Progenitor cell of endocrine pancreas (in vitro differentiated cells): ENCODE measurements around the gene TNIP1. TPM values are rescaled to one million over a fixed set of nuclear protein-coding genes. Genes with fewer than 3 reads are reported as not detected.

ENCODE experiments used
- DNase-seq: peaks from one replicate; pipeline ENCODE4 v3.0.0; 2021; ENCODE audit warnings: low spot score; ENCODE audit not compliant: unreplicated experiment
- H3K27ac Mint-ChIP-seq: 2 replicates; pipeline ENCODE4 v1.8.0; 2021; ENCODE audit warnings: mild to moderate bottlenecking, moderate library complexity, mixed read lengths
- H3K27me3 Mint-ChIP-seq: 2 replicates; pipeline ENCODE4 v1.8.0; 2021; ENCODE audit warnings: mixed read lengths
- H3K36me3 Mint-ChIP-seq: 2 replicates; pipeline ENCODE4 v1.8.0; 2022; ENCODE audit warnings: mixed read lengths; ENCODE audit not compliant: insufficient read depth
- H3K4me1 Mint-ChIP-seq: 2 replicates; pipeline ENCODE4 v1.8.0; 2021; ENCODE audit warnings: low read depth, mixed read lengths
- H3K4me3 Mint-ChIP-seq: 2 replicates; pipeline ENCODE4 v1.8.0; 2021; ENCODE audit warnings: low read depth, mild to moderate bottlenecking, moderate library complexity, mixed read lengths
- H3K9me3 Mint-ChIP-seq: 2 replicates; pipeline ENCODE4 v1.8.0; 2021; ENCODE audit warnings: low read depth, mixed read lengths
- CTCF ChIP-seq: fragments of 200-600 bp; sonication (generic); IDR thresholded peaks from one replicate; pipeline ENCODE4 v1.5.0; 2021; ENCODE audit warnings: antibody characterized with exemption, mild to moderate bottlenecking; ENCODE audit not compliant: unreplicated experiment
- total RNA-seq: library from RNA; stranded (reverse); gene quantifications from 2 replicates; pipeline ENCODE4 v1.2.1, GENCODE V29; 2021

The TNIP1 gene
- total RNA-seq, 1 donor from 2014 or later, result 55.0 TPM

- peaks cover 23% of the 10 kb centered on the region for H3K36me3 Mint-ChIP-seq
- H3K4me3 Mint-ChIP-seq, result no peak overlapping the region
- no peaks in the 10 kb centered on the region for H3K9me3 Mint-ChIP-seq
- H3K27ac Mint-ChIP-seq, result no peak overlapping the region
- no peak for DNase-seq
- no peak for TF ChIP-seq CTCF
- H3K4me1 Mint-ChIP-seq, result no peaks in the 10 kb centered on the region
- H3K27me3 Mint-ChIP-seq, result no peaks in the 10 kb centered on the region
Measured at GRCh38 chr5:151033217-151033934, 47.5 kb downstream of the TNIP1 start.

DNA sequence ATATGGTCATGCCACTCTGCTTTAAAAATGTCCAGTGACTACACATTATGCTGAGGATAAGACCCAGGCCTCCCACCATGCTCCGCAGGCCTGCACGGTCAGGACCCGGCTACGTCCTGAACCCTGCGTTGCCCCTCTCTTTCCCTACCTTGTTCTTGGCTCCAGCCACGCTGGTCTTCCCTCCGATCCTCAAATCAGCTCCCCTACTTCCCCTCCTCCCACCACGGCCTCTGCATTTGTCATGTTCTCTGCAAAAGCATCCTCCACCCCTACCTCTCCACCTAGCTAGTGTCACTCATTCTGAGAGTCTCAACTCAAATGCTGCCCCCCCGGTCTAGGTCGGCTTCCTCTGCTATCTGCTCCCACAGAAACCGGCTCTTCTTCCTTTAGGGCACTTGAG is 49.3 kb downstream of the TNIP1 start:
- TF ChIP-seq CTCF, result no peak
- Mint-ChIP-seq H3K4me1 (no peaks in the 10 kb centered on the region), H3K9me3 (no peaks in the 10 kb centered on the region), H3K4me3 (no peak overlapping the region), H3K27ac (no peak overlapping the region), H3K36me3 (peaks cover 21% of the 10 kb centered on the region), H3K27me3 (no peaks in the 10 kb centered on the region)
- no peak for DNase-seq

GRCh38 chr5:151030379-151030778 is 50.5 kb downstream of the TNIP1 start:
- Mint-ChIP-seq H3K4me3 (no peak overlapping the region), H3K9me3 (no peaks in the 10 kb centered on the region), H3K27ac (no peak overlapping the region), H3K36me3 (peaks cover 21% of the 10 kb centered on the region), H3K4me1 (no peaks in the 10 kb centered on the region), H3K27me3 (no peaks in the 10 kb centered on the region)
- TF ChIP-seq CTCF, result no peak
- no peak for DNase-seq

DNA sequence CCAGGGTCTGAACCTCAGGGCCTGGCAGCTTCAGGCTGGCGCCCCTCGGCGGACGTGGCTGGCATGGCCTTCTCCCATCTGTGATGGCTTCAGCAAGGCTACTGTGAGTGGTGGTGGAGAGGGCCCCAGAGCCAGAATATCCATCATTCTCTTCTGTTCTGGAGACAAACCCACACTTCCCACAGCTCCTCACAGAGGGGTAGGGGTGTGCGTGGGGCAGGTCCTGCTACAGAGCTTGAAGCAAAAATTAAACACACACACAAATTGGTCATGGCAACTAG is 50.8 kb downstream of the TNIP1 start:
- peaks cover 22% of the 10 kb centered on the region for H3K36me3 Mint-ChIP-seq
- no peak for TF ChIP-seq CTCF
- H3K4me3 Mint-ChIP-seq, result no peak overlapping the region
- no peak overlapping the region for H3K27ac Mint-ChIP-seq
- H3K27me3 Mint-ChIP-seq, result no peaks in the 10 kb centered on the region
- H3K4me1 Mint-ChIP-seq, result no peaks in the 10 kb centered on the region
- H3K9me3 Mint-ChIP-seq, result no peaks in the 10 kb centered on the region
- DNase-seq, result no peak

- Mint-ChIP-seq H3K4me3 (no peak overlapping the region), H3K27ac (no peak overlapping the region), H3K36me3 (peaks cover 19% of the 10 kb centered on the region), H3K9me3 (no peaks in the 10 kb centered on the region), H3K4me1 (no peaks in the 10 kb centered on the region), H3K27me3 (no peaks in the 10 kb centered on the region)
- DNase-seq, result no peak
- no peak for TF ChIP-seq CTCF
Measured at GRCh38 chr5:151029179-151030055, 51.4 kb downstream of the TNIP1 start.
